ENCODE results near the gene TSHZ2. TPM values are rescaled to one million over a fixed set of nuclear protein-coding genes. Genes with fewer than 3 reads are reported as not detected.

Gene TSHZ2
- total RNA-seq, 1 experiment from 2014 or later: 0.07 TPM

GRCh38 chr20:53338716-53339115 is 366.6 kb downstream of the TSHZ2 start:
- Histone ChIP-seq H2BK20ac (ENCODE audit: low read depth, low read length, poor library complexity, severe bottlenecking) (no peak overlapping the region), H3K4me2 (ENCODE audit: insufficient read depth, insufficient read length, low read length) (no peak overlapping the region), H3K18ac (ENCODE audit: insufficient read length, low read depth, low read length) (no peak overlapping the region), H3K79me1 (ENCODE audit: insufficient read depth, low read depth, low read length, poor library complexity, severe bottlenecking) (no peaks in the 10 kb centered on the region), H3K9ac (ENCODE audit: extremely low read depth, insufficient read length, low read length) (no peak overlapping the region), H4K8ac (replicated peaks; ENCODE audit: insufficient read length, low read depth, low read length) (no peak overlapping the region), H3K79me2 (ENCODE audit: insufficient read depth, low read length) (no peaks in the 10 kb centered on the region), H3K27ac (ENCODE audit: insufficient read length, low read depth, low read length) (no peak overlapping the region), H3K23ac (ENCODE audit: insufficient read length, low read depth, low read length) (no peak overlapping the region), H4K20me1 (ENCODE audit: control insufficient read depth, insufficient read depth, insufficient read length) (no peaks in the 10 kb centered on the region), H4K91ac (ENCODE audit: insufficient read length, low read depth, low read length) (no peak overlapping the region), H2BK15ac (ENCODE audit: low read depth, low read length) (no peak overlapping the region), H3K23me2 (ENCODE audit: insufficient read length, low read depth, low read length, poor library complexity, severe bottlenecking) (no peaks in the 10 kb centered on the region), H2BK120ac (ENCODE audit: low read depth, low read length, poor library complexity, severe bottlenecking) (no peak overlapping the region), H3T11ph (ENCODE audit: low read length) (no peak overlapping the region), H2AK5ac (ENCODE audit: insufficient read length, low read length) (no peak overlapping the region), H2AFZ (ENCODE audit: low read length) (no peak overlapping the region), H3K14ac (ENCODE audit: insufficient read depth, low read length) (no peak overlapping the region), H3K4me1 (ENCODE audit: insufficient read depth, low read length) (no peaks in the 10 kb centered on the region), H2BK5ac (ENCODE audit: insufficient read length, low read length) (no peak overlapping the region), H3K27me3 (ENCODE audit: insufficient read depth, low read length) (no peaks in the 10 kb centered on the region), H4K5ac (ENCODE audit: insufficient read length, low read depth, low read length) (no peak overlapping the region), H3K56ac (ENCODE audit: insufficient read length, low read depth, low read length) (no peak overlapping the region), H3K9me3 (ENCODE audit: control insufficient read depth, low read depth, low read length) (no peaks in the 10 kb centered on the region), H2BK12ac (ENCODE audit: insufficient read length, low read depth, low read length) (no peak overlapping the region), H3K4ac (ENCODE audit: low read depth, low read length) (no peak overlapping the region)
- no CpG with 5 or more reads among the region's 4 CpGs for WGBS (ENCODE audit: extremely low coverage, insufficient read length, low lambda C conversion rate)
- DNase-seq: no peak
- Mint-ChIP-seq H3K27me3 (ENCODE audit: low read depth) (no peaks in the 10 kb centered on the region), H3K9me3 (no peaks in the 10 kb centered on the region), H3K4me3 (no peak overlapping the region), H3K27ac (no peak overlapping the region), H3K36me3 (ENCODE audit: insufficient read depth in 1 of 3, low read depth in 3 of 3) (no peaks in the 10 kb centered on the region), H3K4me1 (peaks cover 4 to 5% of the 10 kb centered on the region in 2 experiments; a peak in 3 of 4 replicates)
- no peak for TF ChIP-seq CTCF (conservative IDR thresholded peaks at IDR 0.05)

Measured in H9 (cell line).